K562 (cell line): ENCODE data around the gene ANKRD16. TPM values are rescaled to one million over a fixed set of nuclear protein-coding genes. Genes with fewer than 3 reads are reported as not detected.
"Not testable (repeated sequence)": the region's sequence is repeated elsewhere in the genome, so short reads cannot be mapped to it uniquely, and the experiment has no call there.

Experiments used
- ATAC-seq: fragments of 200-7000 bp; cut with Tn5 transposase; 3 replicates; pipeline ENCODE4 v1.9.1; 2020; ENCODE audit warnings: moderate library complexity
- BruUV-seq: library from RNA; stranded (reverse); fragments of 400-500 nt; replicated peaks from 2 replicates; lab custom pipeline; 2021; lab: Mats Ljungman, UMichigan
- CTCF ChIA-PET: fragments of 300-600 bp; formaldehyde crosslinking; extraction: SDS; loops from one replicate; lab custom pipeline; 2021; ENCODE audit warnings: low intra/inter-chr PET ratio; lab: Yijun Ruan, JAX
- POLR2A ChIA-PET: fragments of 300-600, 350-650 bp; sonication (Branson Sonifier 250); formaldehyde crosslinking; extraction: SDS; loops from one replicate; lab custom pipeline; 2021; ENCODE audit warnings: antibody characterized with exemption, inconsistent platforms; lab: Yijun Ruan, JAX
- DNase-seq, 4 experiments: peaks; one replicate each; pipeline versions ENCODE4 v3.0.0 to v3.0.0-alpha.2; 2011 to 2018; ENCODE audit warnings: low spot score in 3 of 4, mixed read lengths in 3 of 4; ENCODE audit errors: extremely low read depth in 1 of 4
- FAIRE-seq: peaks from 2 replicates; lab custom pipeline; 2011; peaks lifted over from hg19 to GRCh38; lab: Jason Lieb, UNC
- H2AFZ ChIP-seq: 2 replicates; pipeline ENCODE4 v1.6.0; 2011; ENCODE audit warnings: low read depth, low read length, control low read depth, inconsistent platforms
- H3K27ac ChIP-seq: fragments of 200-600 bp; 3 replicates; pipeline ENCODE4 v1.8.0; 2011; ENCODE audit warnings: low read depth, mild to moderate bottlenecking, control low read depth, inconsistent platforms, low read length, moderate library complexity, mixed read lengths; ENCODE audit errors: extremely low read depth
- H3K27me3 ChIP-seq, 2 experiments: fragments of 300-600 bp in 1 of 2; 2 replicates in 1 of 2; 3 replicates in 1 of 2; pipeline versions ENCODE4 v1.6.0 to v1.8.0; 2011; ENCODE audit warnings: inconsistent platforms in 2 of 2, low read length in 2 of 2, mild to moderate bottlenecking in 1 of 2, mixed read lengths in 1 of 2, moderate library complexity in 1 of 2; ENCODE audit not compliant: control insufficient read depth in 2 of 2, insufficient read depth in 2 of 2
- H3K36me3 ChIP-seq: fragments of 300-600 bp; 3 replicates; pipeline ENCODE4 v1.8.0; 2011; ENCODE audit warnings: mild to moderate bottlenecking, low read length, inconsistent platforms; ENCODE audit not compliant: control insufficient read depth, insufficient read depth
- H3K4me1 ChIP-seq, 2 experiments: fragments of 200-600 bp in 1 of 2; replicated peaks in 1 of 2; 2 replicates in 1 of 2; 3 replicates in 1 of 2; pipeline versions ENCODE4 v1.5.1 to v1.8.0; 2011; ENCODE audit warnings: inconsistent platforms in 2 of 2, low read length in 2 of 2, mild to moderate bottlenecking in 1 of 2, mixed read lengths in 1 of 2, moderate library complexity in 1 of 2; ENCODE audit not compliant: control insufficient read depth in 2 of 2, insufficient read depth in 2 of 2
- H3K4me2 ChIP-seq: 2 replicates; pipeline ENCODE4 v1.6.1; 2011; ENCODE audit warnings: low read length, control low read depth, inconsistent platforms, mixed read lengths; ENCODE audit not compliant: insufficient read depth
- H3K4me3 ChIP-seq: fragments of 200-600 bp; sonication (generic), shearing (Covaris generic); 2 replicates; pipeline ENCODE4 v1.5.1; 2016; ENCODE audit warnings: control low read depth, inconsistent platforms
- H3K79me2 ChIP-seq: fragments of 200-600 bp; 3 replicates; pipeline ENCODE4 v1.8.0; 2011; ENCODE audit warnings: low read length, inconsistent platforms; ENCODE audit not compliant: control insufficient read depth, insufficient read depth
- H3K9ac ChIP-seq, 2 experiments: 2 replicates each; pipeline versions ENCODE4 v1.6.0 to v1.6.1; 2011; ENCODE audit warnings: low read depth in 2 of 2, low read length in 2 of 2, control low read depth in 1 of 2, inconsistent platforms in 1 of 2, mild to moderate bottlenecking in 1 of 2, mixed read lengths in 1 of 2; ENCODE audit not compliant: insufficient read depth in 1 of 2
- H3K9me1 ChIP-seq: one replicate; pipeline ENCODE4 v1.6.0; 2011; ENCODE audit warnings: inconsistent platforms, mild to moderate bottlenecking, low read length, moderate library complexity; ENCODE audit not compliant: control insufficient read depth, insufficient read depth
- H3K9me3 ChIP-seq: replicated peaks from 2 replicates; pipeline ENCODE4 v1.5.1; 2011; ENCODE audit warnings: low read depth, low read length, inconsistent platforms; ENCODE audit not compliant: control insufficient read depth, insufficient read depth
- H4K20me1 ChIP-seq: replicated peaks from 2 replicates; pipeline ENCODE4 v1.6.1; 2011; ENCODE audit warnings: low read length, inconsistent platforms, mixed read lengths; ENCODE audit not compliant: control insufficient read depth, insufficient read depth
- ZBTB40 ChIP-seq, 2 experiments: fragments of 450-650 bp in 1 of 2; sonication (generic) in 1 of 2; formaldehyde crosslinking in 1 of 2; IDR thresholded peaks; 2 replicates each; pipeline versions ENCODE4 v1.7.1 to v1.9.0; 2016 to 2022; ENCODE audit warnings: inconsistent platforms in 1 of 2, mild to moderate bottlenecking in 1 of 2, missing genetic modification reagents in 1 of 2
- ZNF57 ChIP-seq: fragments of 450-650 bp; formaldehyde crosslinking; IDR thresholded peaks from 2 replicates; pipeline ENCODE4 v1.4.0; 2020; ENCODE audit warnings: mild to moderate bottlenecking, moderate library complexity
- WGBS: fragments of 100-300 bp; shearing (Covaris generic); methylation state at CpG from one replicate; pipeline ENCODE4 v1.1.6; 2016; ENCODE audit warnings: low coverage, mixed read lengths; ENCODE audit not compliant: insufficient coverage; ENCODE audit errors: missing lambda C conversion rate; 5-methylcytosine and 5-hydroxymethylcytosine counted together
- in situ Hi-C: fragments of 300-500 bp; cut with MboI; formaldehyde crosslinking; loops from 4 replicates; pipeline ENCODE4 v1.15.0; 2018; ENCODE audit warnings: inconsistent platforms, mixed read lengths
- intact Hi-C: fragments of 100-400 bp; cut with micrococcal nuclease; formaldehyde crosslinking; loops from 2 replicates; pipeline ENCODE4 v1.14.2; 2022
- polyA plus RNA-seq, 8 experiments: library from polyadenylated mRNA; depleted of rRNA in 4 of 8; stranded (reverse) in 5 of 8; unstranded in 3 of 8; fragments of >200 nt; fragmentation: Nextera tagmentation in 2 of 8; fragmentation: Illumina TruSeq in 1 of 8; extraction: Ambion mirVana in 2 of 8; extraction: Trizol in 1 of 8; gene quantifications; 2 replicates each; pipeline versions ENCODE4 v1.2.1 to v1.2.3, GENCODE V29; 2011 to 2014; ENCODE audit warnings: inconsistent platforms in 1 of 8, missing spikeins in 1 of 8
- total RNA-seq, 7 experiments: library from RNA; depleted of rRNA in 6 of 7; stranded (reverse); fragments of >200 nt in 6 of 7; fragmentation: Illumina TruSeq in 2 of 7; extraction: Trizol in 2 of 7; gene quantifications; 2 replicates each; pipeline versions ENCODE4 v1.2.1 to v1.2.3, GENCODE V29; 2011 to 2021; ENCODE audit warnings: low replicate concordance in 1 of 7

ANKRD16 gene
- total and polyA plus RNA-seq, 9 of the 15 experiments (the other 6 are each of a cell fraction or from before 2014, with no cell fraction given), result 1.5 to 16.0 (median 9.5) TPM

GRCh38 chr10:5827841-5828240 is 61.9 kb downstream of the ANKRD16 start (continued):
- TF ChIP-seq ZBTB40 (IDR thresholded peaks at IDR 0.05), result no peak
- TF ChIP-seq ZBTB40 (CRISPR knock-in tag; IDR thresholded peaks at IDR 0.05), result no peak
- no peak for TF ChIP-seq ZNF57 (CRISPR knock-in tag)

GRCh38 chr10:5826511-5826910 is 63.2 kb downstream of the ANKRD16 start:
- CTCF ChIA-PET, H3K4me2 ChIP-seq, H2AFZ ChIP-seq, H3K4me3 ChIP-seq, ATAC-seq, in situ Hi-C loops, DNase-seq, BruUV-seq, intact Hi-C loops, H3K36me3 ChIP-seq, H3K9me1 ChIP-seq, H3K27me3 ChIP-seq, FAIRE-seq, H3K9me3 ChIP-seq, H4K20me1 ChIP-seq, H3K27ac ChIP-seq, H3K9ac ChIP-seq, H3K79me2 ChIP-seq: not testable (repeated sequence)
- peaks cover 12 to 17% of the 10 kb centered on the region in 2 experiments; a peak in 4 of 5 replicates for H3K4me1 ChIP-seq
- WGBS, result 55% methylated on average over 6 of the region's 6 CpGs
- POLR2A ChIA-PET, result interaction anchor here (0.7 to 2.8 kb wide), 2 partner anchors 12 to 274 kb away, joined by 3 to 14 read pairs; partner anchors contain the start of gene GDI2
